PC-9 (cell line): ENCODE results near the gene SUV39H2.
"Not testable (repeated sequence)": the region's sequence is repeated elsewhere in the genome, so short reads cannot be mapped to it uniquely, and the experiment has no call there.

Source experiments
- CTCF ChIP-seq: fragments of 200-600 bp; sonication (generic); conservative IDR thresholded peaks from 2 replicates; pipeline ENCODE4 v1.6.1; 2017; ENCODE audit warnings: mixed run types, antibody characterized with exemption, mild to moderate bottlenecking, moderate library complexity
- EZH2 ChIP-seq: fragments of 200-600 bp; sonication (generic); IDR thresholded peaks from 2 replicates; pipeline ENCODE4 v1.8.0; 2017; ENCODE audit warnings: antibody characterized with exemption, low read depth

GRCh38 chr10:14864871-14865270 lies 13.8 kb upstream of the SUV39H2 start:
- TF ChIP-seq CTCF, EZH2: not testable (repeated sequence)
